Mucosa of descending colon (tissue), 3 donors: ENCODE results near the gene HNRNPLL. TPM values are rescaled to one million over a fixed set of nuclear protein-coding genes. Genes with fewer than 3 reads are reported as not detected.

ENCODE experiments used
- ATAC-seq: fragments of 200-7000 bp; cut with Tn5 transposase; one replicate; pipeline ENCODE4 v1.9.1; 2020; ENCODE audit warnings: mild to moderate bottlenecking, moderate library complexity
- DNase-seq, 3 donors: peaks; one replicate each; pipeline ENCODE4 v3.0.0-alpha.2; 2020
- H3K36me3 ChIP-seq: fragments of 200-600 bp; one replicate; pipeline ENCODE4 v1.8.0; 2021; ENCODE audit warnings: low read depth, mild to moderate bottlenecking
- H3K4me1 ChIP-seq: fragments of 200-600 bp; one replicate; pipeline ENCODE4 v1.8.0; 2021; ENCODE audit warnings: low read depth, mild to moderate bottlenecking
- H3K4me3 ChIP-seq: fragments of 200-600 bp; one replicate; pipeline ENCODE4 v1.8.0; 2021; ENCODE audit warnings: mild to moderate bottlenecking
- H3K9me3 ChIP-seq: fragments of 200-600 bp; one replicate; pipeline ENCODE4 v1.8.0; 2021; ENCODE audit warnings: mild to moderate bottlenecking
- intact Hi-C, 2 donors: fragments of 100-400 bp; cut with DNase I in 1 of 2; cut with micrococcal nuclease in 1 of 2; formaldehyde crosslinking; loops; one replicate each; pipeline versions ENCODE4 v1.11.0 to v1.11.1; 2022; cut with DNase I, micrococcal nuclease
- total RNA-seq, 3 donors: library from RNA; stranded (reverse); fragmentation: NEBNext Ultra II Directional in 2 of 3; extraction: Animal tissue kit (Norgen Biotek cat#: 25700) in 2 of 3; gene quantifications; one replicate each; pipeline versions ENCODE4 v1.2.1 to v1.2.4, GENCODE V29; 2021 to 2023
- TF ChIP-seq, protein P1 (sequence below): fragments of 200-600 bp; IDR thresholded peaks from one replicate; pipeline ENCODE4 v1.8.0; 2022; ENCODE audit warnings: antibody characterized with exemption, mild to moderate bottlenecking
- donor health status: DM: no; HTN: no; CAD: no; lungs with moderate emphysema.
- donor health status: DM: no; HTN: no; CAD: no.
- donor health status: DM: no; HTN: yes; CAD: no.

Gene HNRNPLL
- total RNA-seq, 3 donors from 2014 or later, result 45.5 to 68.2 (median 49.6) TPM

DNA sequence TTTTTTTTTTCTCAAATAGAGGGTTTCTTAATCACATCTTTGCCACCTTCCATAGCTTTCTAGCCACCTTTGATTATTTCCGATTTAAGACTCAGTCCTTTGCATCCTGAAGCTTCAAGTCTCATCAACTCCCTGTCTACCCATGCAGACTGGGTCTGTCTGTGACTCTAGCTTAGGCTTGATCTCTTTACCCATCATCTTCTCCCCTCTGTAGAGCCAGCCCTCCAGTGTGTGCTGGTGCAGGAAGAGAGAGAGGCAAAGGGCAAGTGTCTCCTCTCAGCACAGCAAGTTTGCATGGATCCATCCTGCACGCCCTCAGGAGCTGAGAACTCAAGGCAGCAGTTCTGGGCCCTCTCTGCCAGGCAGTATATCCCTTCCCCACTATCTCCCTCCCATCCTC is 70.4 kb downstream of the HNRNPLL start:
- Histone ChIP-seq H3K4me3 (no peak overlapping the region), H3K4me1 (peaks cover 5% of the 10 kb centered on the region), H3K9me3 (no peaks in the 10 kb centered on the region), H3K36me3 (no peaks in the 10 kb centered on the region)
- intact Hi-C loops, result loop anchor here in 1 of 2 donors (10.0 kb wide), 1 partner anchor 202 kb away; no protein-coding TSS in a partner anchor
- DNase-seq (no peak), ATAC-seq (no peak)
- TF ChIP-seq, protein P1, sequence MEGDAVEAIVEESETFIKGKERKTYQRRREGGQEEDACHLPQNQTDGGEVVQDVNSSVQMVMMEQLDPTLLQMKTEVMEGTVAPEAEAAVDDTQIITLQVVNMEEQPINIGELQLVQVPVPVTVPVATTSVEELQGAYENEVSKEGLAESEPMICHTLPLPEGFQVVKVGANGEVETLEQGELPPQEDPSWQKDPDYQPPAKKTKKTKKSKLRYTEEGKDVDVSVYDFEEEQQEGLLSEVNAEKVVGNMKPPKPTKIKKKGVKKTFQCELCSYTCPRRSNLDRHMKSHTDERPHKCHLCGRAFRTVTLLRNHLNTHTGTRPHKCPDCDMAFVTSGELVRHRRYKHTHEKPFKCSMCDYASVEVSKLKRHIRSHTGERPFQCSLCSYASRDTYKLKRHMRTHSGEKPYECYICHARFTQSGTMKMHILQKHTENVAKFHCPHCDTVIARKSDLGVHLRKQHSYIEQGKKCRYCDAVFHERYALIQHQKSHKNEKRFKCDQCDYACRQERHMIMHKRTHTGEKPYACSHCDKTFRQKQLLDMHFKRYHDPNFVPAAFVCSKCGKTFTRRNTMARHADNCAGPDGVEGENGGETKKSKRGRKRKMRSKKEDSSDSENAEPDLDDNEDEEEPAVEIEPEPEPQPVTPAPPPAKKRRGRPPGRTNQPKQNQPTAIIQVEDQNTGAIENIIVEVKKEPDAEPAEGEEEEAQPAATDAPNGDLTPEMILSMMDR, result no peak

DNA sequence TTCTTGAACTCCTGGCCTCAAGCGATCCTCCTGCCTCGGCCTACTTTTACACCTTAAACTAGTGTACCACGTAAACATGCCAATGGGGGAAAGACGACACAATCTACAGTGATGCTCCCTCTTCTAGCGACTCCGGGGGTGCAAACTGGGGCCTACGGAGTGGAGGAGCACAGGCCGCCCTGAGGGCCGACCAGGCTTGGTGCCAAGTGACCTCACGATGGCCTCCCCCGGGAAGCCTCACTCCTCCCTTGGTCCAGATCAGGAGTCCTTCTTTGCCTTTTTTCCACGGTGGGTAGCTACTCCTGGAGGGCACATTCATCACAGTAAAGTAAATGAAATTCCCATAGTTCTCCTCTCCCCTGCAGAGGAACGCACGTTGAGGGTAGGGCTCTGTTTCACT is 73.5 kb downstream of the HNRNPLL start:
- Histone ChIP-seq H3K4me3 (no peak overlapping the region), H3K9me3 (no peaks in the 10 kb centered on the region), H3K4me1 (no peaks in the 10 kb centered on the region), H3K36me3 (no peaks in the 10 kb centered on the region)
- intact Hi-C loops, result no loop called here
- DNase-seq (no peak), ATAC-seq (no peak)
- TF ChIP-seq, protein P1, result no peak

DNA sequence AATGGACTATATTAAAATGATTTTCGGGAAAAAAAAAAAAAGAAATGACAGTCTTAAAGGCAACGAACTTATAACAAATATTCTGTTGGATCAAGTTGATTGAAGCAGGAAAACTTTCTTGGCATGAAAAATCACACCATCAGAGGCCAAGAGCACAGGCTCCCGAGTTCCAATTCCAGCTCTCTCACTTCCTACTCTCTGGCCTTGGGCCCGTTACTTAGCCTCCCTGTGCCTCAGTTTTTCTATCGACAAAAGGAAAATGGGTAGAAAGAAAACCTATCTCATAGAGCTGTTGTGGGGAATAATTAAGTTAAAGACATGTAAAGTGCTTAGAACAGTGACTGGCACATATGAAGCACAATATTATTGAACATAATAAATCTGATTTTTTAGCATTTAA is 74.2 kb downstream of the HNRNPLL start:
- ATAC-seq (no peak), DNase-seq (no peak)
- TF ChIP-seq, protein P1, result no peak
- no peaks in the 10 kb centered on the region for H3K4me1 ChIP-seq
- intact Hi-C loops, result no loop called here
- H3K4me3 ChIP-seq, result no peak overlapping the region
- no peaks in the 10 kb centered on the region for H3K9me3 ChIP-seq
- H3K36me3 ChIP-seq, result no peaks in the 10 kb centered on the region

DNA sequence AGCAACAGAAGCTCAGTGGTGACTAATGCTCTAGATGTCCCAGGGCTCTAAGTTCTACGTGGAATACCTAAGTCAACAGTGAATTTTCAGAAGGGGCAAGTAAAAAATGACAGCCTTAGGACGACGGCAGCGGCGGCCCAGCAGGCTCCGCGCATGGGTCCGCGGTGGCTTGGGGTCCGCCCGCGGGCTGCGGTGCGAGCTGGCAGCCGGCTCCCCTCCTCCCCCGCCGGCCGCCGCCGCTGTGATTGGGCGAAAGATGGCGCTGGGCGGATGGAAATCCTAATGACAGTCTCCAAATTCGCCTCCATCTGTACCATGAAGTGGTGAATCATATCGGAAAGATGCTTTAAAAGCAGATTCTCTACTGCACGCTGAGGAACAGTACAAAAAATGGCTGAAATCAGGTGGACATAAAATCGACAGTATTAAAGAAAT is 74.7 kb downstream of the HNRNPLL start:
- TF ChIP-seq, protein P1, result no peak
- DNase-seq (no peak), ATAC-seq (peak; percentile 37)
- Histone ChIP-seq H3K4me1 (no peaks in the 10 kb centered on the region), H3K9me3 (no peaks in the 10 kb centered on the region), H3K36me3 (no peaks in the 10 kb centered on the region), H3K4me3 (no peak overlapping the region)
- intact Hi-C loops, result no loop called here

DNA sequence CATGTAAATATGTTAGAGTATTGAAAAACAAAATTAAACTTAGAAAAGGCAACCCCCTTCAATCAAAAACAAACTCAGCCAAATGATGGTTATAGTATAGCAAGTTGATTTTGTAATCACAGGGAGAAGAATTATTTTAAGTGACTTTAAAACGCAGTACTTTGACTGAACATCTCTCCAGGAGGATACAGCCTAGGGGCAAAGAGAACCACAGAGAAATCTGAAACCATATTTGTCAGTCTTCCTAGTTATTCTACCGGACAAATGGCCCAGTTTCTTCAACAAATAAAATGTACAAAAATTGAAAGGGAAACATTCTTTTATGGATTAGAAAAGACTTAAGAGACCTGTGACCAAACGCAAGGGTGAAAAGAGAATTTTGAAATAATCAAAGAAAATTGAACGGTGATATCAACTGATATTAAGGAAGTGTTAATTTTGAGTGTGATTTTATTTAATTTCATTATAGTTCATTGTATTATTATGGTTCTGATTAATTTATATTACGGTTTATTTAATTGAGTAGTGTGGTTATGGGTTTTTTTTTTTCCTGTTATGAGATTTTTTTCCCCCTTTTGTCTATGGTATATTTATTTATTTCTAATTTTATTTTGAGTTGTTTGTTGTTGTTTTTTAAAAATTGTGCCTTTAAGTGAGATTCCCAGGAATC is 75.3 kb downstream of the HNRNPLL start:
- H3K4me3 ChIP-seq, result no peak overlapping the region
- no peaks in the 10 kb centered on the region for H3K36me3 ChIP-seq
- ATAC-seq (no peak), DNase-seq (no peak)
- TF ChIP-seq, protein P1, result no peak
- no peaks in the 10 kb centered on the region for H3K4me1 ChIP-seq
- no peaks in the 10 kb centered on the region for H3K9me3 ChIP-seq
- intact Hi-C loops, result no loop called here
